HepG2 (cell line): ENCODE data around the gene PWP1. TPM values are rescaled to one million over a fixed set of nuclear protein-coding genes. Genes with fewer than 3 reads are reported as not detected.

Experiments used
- ATAC-seq: fragments of 200-7000 bp; cut with Tn5 transposase; 3 replicates; pipeline ENCODE4 v1.9.1; 2020; ENCODE audit warnings: mild to moderate bottlenecking, moderate library complexity
- BruUV-seq: library from RNA; stranded (reverse); fragments of 400-500 nt; replicated peaks from 2 replicates; lab custom pipeline; 2021; lab: Mats Ljungman, UMichigan
- CTCF ChIA-PET: fragments of 300-600 bp; formaldehyde crosslinking; extraction: SDS; loops from one replicate; lab custom pipeline; 2021; ENCODE audit warnings: low total read pairs, inconsistent platforms, low intra/inter-chr PET ratio; lab: Yijun Ruan, JAX
- POLR2A ChIA-PET: fragments of 350-600 bp; sonication (Branson Sonifier 250); formaldehyde crosslinking; loops from one replicate; lab custom pipeline; 2020; ENCODE audit warnings: antibody characterized with exemption, inconsistent platforms; lab: Yijun Ruan, JAX
- DNase-seq: peaks from one replicate; pipeline ENCODE4 v3.0.0-alpha.2; 2015; ENCODE audit warnings: low spot score
- FAIRE-seq: peaks from 3 replicates; lab custom pipeline; 2011; peaks lifted over from hg19 to GRCh38; lab: Jason Lieb, UNC
- H2AFZ ChIP-seq: one replicate; pipeline ENCODE4 v1.6.1; 2011; ENCODE audit warnings: low read length, inconsistent platforms
- H3K27ac ChIP-seq: fragments of 300-600 bp; 3 replicates; pipeline ENCODE4 v1.8.0; 2011; ENCODE audit warnings: mixed run types, mild to moderate bottlenecking, mixed read lengths, low read length, inconsistent platforms; ENCODE audit not compliant: insufficient read depth; ENCODE audit errors: extremely low read length
- H3K27me3 ChIP-seq, 2 experiments: fragments of 200-600 bp in 1 of 2; 2 replicates in 1 of 2; 3 replicates in 1 of 2; pipeline versions ENCODE4 v1.6.0 to v1.8.0; 2011; ENCODE audit warnings: low read length in 2 of 2, mild to moderate bottlenecking in 2 of 2, moderate library complexity in 2 of 2, inconsistent platforms in 1 of 2; ENCODE audit not compliant: insufficient read depth in 2 of 2, control insufficient read depth in 1 of 2
- H3K36me3 ChIP-seq, 2 experiments: fragments of 200-600 bp in 1 of 2; replicated peaks in 1 of 2; 2 replicates in 1 of 2; 3 replicates in 1 of 2; pipeline versions ENCODE4 v1.5.1 to v1.8.0; 2011; ENCODE audit warnings: low read length in 2 of 2, inconsistent platforms in 1 of 2; ENCODE audit not compliant: insufficient read depth in 2 of 2, control insufficient read depth in 1 of 2
- H3K4me1 ChIP-seq: 2 replicates; pipeline ENCODE4 v1.5.1; 2012; ENCODE audit warnings: low read length, inconsistent platforms; ENCODE audit not compliant: insufficient read depth
- H3K4me2 ChIP-seq: 2 replicates; pipeline ENCODE4 v1.6.0; 2011; ENCODE audit warnings: low read depth, low read length, inconsistent platforms
- H3K4me3 ChIP-seq, 3 experiments: fragments of 200-600 bp in 1 of 3; sonication (generic), shearing (Covaris generic) in 1 of 3; replicated peaks in 1 of 3; 2 replicates each; pipeline ENCODE4 v1.5.1; 2011 to 2016; ENCODE audit warnings: low read length in 3 of 3, inconsistent platforms in 2 of 3, low read depth in 2 of 3, mild to moderate bottlenecking in 2 of 3, control low read depth in 1 of 3, mixed read lengths in 1 of 3; ENCODE audit not compliant: insufficient read depth in 1 of 3
- H3K79me2 ChIP-seq: one replicate; pipeline ENCODE4 v1.6.1; 2011; ENCODE audit warnings: low read length, inconsistent platforms; ENCODE audit not compliant: insufficient read depth
- H3K9ac ChIP-seq: 2 replicates; pipeline ENCODE4 v1.6.0; 2011; ENCODE audit warnings: mild to moderate bottlenecking, low read depth, low read length, inconsistent platforms; ENCODE audit not compliant: insufficient read depth
- H3K9me3 ChIP-seq: 2 replicates; pipeline ENCODE4 v1.5.1; 2012; ENCODE audit warnings: mild to moderate bottlenecking, low read length
- H4K20me1 ChIP-seq: 2 replicates; pipeline ENCODE4 v1.6.0; 2011; ENCODE audit warnings: inconsistent platforms, mild to moderate bottlenecking, low read length, moderate library complexity; ENCODE audit not compliant: insufficient read depth
- EHMT2 ChIP-seq: fragments of 200-600 bp; sonication (generic); IDR thresholded peaks from 2 replicates; pipeline ENCODE4 v1.7.0; 2017; ENCODE audit warnings: antibody characterized with exemption, low read depth, low read length, borderline replicate concordance
- MBD4 ChIP-seq: IDR thresholded peaks from 2 replicates; pipeline ENCODE4 v1.6.1; 2012; ENCODE audit warnings: low read length, inconsistent platforms, borderline replicate concordance
- PTBP1 ChIP-seq: fragments of 200-400 bp; formaldehyde crosslinking; IDR thresholded peaks from 2 replicates; pipeline ENCODE4 v1.6.1; 2018; ENCODE audit warnings: low read length, low read depth; ENCODE audit not compliant: poor library complexity, severe bottlenecking
- RARA ChIP-seq: IDR thresholded peaks from 2 replicates; pipeline ENCODE4 v1.6.1; 2016; ENCODE audit warnings: missing genetic modification reagents, missing compliant biosample characterization
- ZFP1 ChIP-seq: IDR thresholded peaks from 2 replicates; pipeline ENCODE4 v1.6.1; 2016
- ZNF441 ChIP-seq: sonication (generic); formaldehyde crosslinking; IDR thresholded peaks from 2 replicates; pipeline ENCODE4 v1.7.0; 2021; ENCODE audit warnings: missing genetic modification reagents, borderline replicate concordance
- ZNF564 ChIP-seq: sonication (generic); formaldehyde crosslinking; IDR thresholded peaks from 2 replicates; pipeline ENCODE4 v1.8.1; 2023; ENCODE audit warnings: mild to moderate bottlenecking, missing genetic modification reagents
- WGBS: methylation state at CpG from one replicate; pipeline ENCODE4 v1.1.6; 2017; ENCODE audit warnings: low lambda C conversion rate; 5-methylcytosine and 5-hydroxymethylcytosine counted together
- in situ Hi-C: cut with HindIII; loops from 2 replicates; pipeline ENCODE4 v1.10.0; 2017; ENCODE audit warnings: low pct_unique_long_range_greater_than_20kb; ENCODE audit not compliant: extremely low pct_ligation_motif_present
- intact Hi-C: fragments of 100-400 bp; cut with micrococcal nuclease; formaldehyde crosslinking; loops from one replicate; pipeline ENCODE4 v1.10.0; 2022; ENCODE audit not compliant: unreplicated experiment
- polyA plus RNA-seq, 8 experiments: library from polyadenylated mRNA; depleted of rRNA in 3 of 8; stranded (reverse) in 7 of 8; unstranded in 1 of 8; fragments of >200 nt; fragmentation: Illumina TruSeq in 4 of 8; extraction: Trizol in 4 of 8; gene quantifications; 2 replicates each; pipeline versions ENCODE4 v1.2.1 to v1.2.3, GENCODE V29; 2011 to 2016; ENCODE audit warnings: low read depth in 4 of 8, missing spikeins in 1 of 8, mixed read lengths in 1 of 8; ENCODE audit not compliant: insufficient read depth in 1 of 8
- total RNA-seq, 5 experiments: library from RNA; depleted of rRNA; stranded (reverse); fragments of >200 nt; fragmentation: Illumina TruSeq; extraction: Trizol; gene quantifications; 2 replicates each; pipeline ENCODE4 v1.2.3, GENCODE V29; 2016; ENCODE audit warnings: low read depth in 1 of 5
- TF ChIP-seq, protein P1 (sequence below): sonication (generic); formaldehyde crosslinking; IDR thresholded peaks from 2 replicates; pipeline ENCODE4 v1.5.0; 2020; ENCODE audit warnings: missing genetic modification reagents, mild to moderate bottlenecking, borderline replicate concordance
- TF ChIP-seq, protein P2 (sequence below): sonication (generic); formaldehyde crosslinking; IDR thresholded peaks from 2 replicates; pipeline ENCODE4 v1.4.0; 2020; ENCODE audit warnings: low read depth, mild to moderate bottlenecking, missing genetic modification reagents

The PWP1 gene
- total and polyA plus RNA-seq, 2 of the 13 experiments (the other 11 are each of a cell fraction or from before 2014, with no cell fraction given): 65.9 to 70.2 TPM

DNA sequence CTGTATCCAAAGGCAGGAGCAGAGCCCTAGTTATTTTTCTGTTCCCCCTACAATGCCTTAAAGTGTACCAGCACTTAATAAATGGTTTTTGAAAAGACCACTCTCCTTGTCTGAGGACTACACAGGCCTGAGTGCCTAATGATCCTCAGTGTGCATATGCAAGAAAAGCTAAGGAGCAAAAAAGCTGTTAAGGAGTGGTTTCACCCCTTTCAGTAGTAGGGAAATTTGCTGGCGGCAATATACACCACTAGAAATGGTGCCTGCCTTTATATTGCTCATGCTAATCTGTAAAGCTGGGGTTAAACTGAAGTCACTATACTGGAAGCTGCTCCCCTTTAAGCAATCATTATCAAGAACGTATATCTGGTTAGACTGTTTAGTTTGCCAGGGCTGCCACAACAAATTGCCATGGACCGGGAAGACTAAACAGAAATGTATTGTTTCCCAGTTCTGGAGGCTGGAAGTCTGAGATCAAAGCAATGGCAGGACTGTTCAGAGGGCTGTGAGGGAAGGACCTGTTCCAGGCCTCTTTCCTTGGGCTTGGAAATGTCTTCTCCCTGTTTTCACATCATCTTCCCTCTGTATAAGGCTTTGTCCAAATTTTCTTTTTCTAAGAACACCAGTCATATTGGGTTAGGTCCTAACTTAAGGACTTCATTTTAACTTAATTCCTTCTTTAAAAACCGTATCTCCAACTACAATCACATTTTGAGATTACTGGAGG is 45.2 kb downstream of the PWP1 start:
- H3K36me3 ChIP-seq: peaks cover 4 to 20% of the 10 kb centered on the region in 2 experiments; a peak in 4 of 5 replicates
- FAIRE-seq (no peak), DNase-seq (no peak), ATAC-seq (no peak)
- H3K79me2 ChIP-seq: no peaks in the 10 kb centered on the region
- no peak overlapping the region for H3K9ac ChIP-seq
- no peak overlapping the region for H2AFZ ChIP-seq
- WGBS: 73% methylated on average over 4 of the region's 4 CpGs
- H3K4me3 ChIP-seq: no peak overlapping the region
- ChIA-PET POLR2A (no interaction called here), CTCF (no interaction called here)
- no TSS peak for BruUV-seq
- no peaks in the 10 kb centered on the region for H3K9me3 ChIP-seq
- H3K27me3 ChIP-seq: no peaks in the 10 kb centered on the region
- H3K27ac ChIP-seq: no peak overlapping the region
- no peak overlapping the region for H3K4me2 ChIP-seq
- no peaks in the 10 kb centered on the region for H3K4me1 ChIP-seq
- in situ Hi-C loops: no loop called here
- H4K20me1 ChIP-seq: no peaks in the 10 kb centered on the region; the same call in 1 of the 2 replicates
- intact Hi-C loops: no loop called here
- TF ChIP-seq ZFP1 (CRISPR knock-in tag) (no peak), PTBP1 (no peak), ZNF441 (CRISPR knock-in tag) (no peak), ZNF564 (CRISPR knock-in tag) (no peak), EHMT2 (no peak), RARA (CRISPR knock-in tag) (no peak), MBD4 (no peak)
- TF ChIP-seq, protein P1, sequence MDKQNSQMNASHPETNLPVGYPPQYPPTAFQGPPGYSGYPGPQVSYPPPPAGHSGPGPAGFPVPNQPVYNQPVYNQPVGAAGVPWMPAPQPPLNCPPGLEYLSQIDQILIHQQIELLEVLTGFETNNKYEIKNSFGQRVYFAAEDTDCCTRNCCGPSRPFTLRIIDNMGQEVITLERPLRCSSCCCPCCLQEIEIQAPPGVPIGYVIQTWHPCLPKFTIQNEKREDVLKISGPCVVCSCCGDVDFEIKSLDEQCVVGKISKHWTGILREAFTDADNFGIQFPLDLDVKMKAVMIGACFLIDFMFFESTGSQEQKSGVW (CRISPR knock-in tag): no peak
- TF ChIP-seq, protein P2, sequence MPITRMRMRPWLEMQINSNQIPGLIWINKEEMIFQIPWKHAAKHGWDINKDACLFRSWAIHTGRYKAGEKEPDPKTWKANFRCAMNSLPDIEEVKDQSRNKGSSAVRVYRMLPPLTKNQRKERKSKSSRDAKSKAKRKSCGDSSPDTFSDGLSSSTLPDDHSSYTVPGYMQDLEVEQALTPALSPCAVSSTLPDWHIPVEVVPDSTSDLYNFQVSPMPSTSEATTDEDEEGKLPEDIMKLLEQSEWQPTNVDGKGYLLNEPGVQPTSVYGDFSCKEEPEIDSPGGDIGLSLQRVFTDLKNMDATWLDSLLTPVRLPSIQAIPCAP: no peak
- TF ChIP-seq, all 625 proteins: peak for 0
